HL-60 (cell line): ENCODE results near the gene ZNF57.
"Not testable (repeated sequence)": the region's sequence is repeated elsewhere in the genome, so short reads cannot be mapped to it uniquely, and the experiment has no call there.

Experiments used
- DNase-seq, 2 experiments: peaks; one replicate each; pipeline ENCODE4 v3.0.0-alpha.2; 2010 to 2020; ENCODE audit warnings: low read depth in 1 of 2, low spot score in 1 of 2
- H3K27ac ChIP-seq: fragments of 250-450 bp; sonication (Bioruptor Pico); replicated peaks from 2 replicates; pipeline ENCODE4 v1.5.1; 2020; ENCODE audit warnings: mild to moderate bottlenecking, moderate library complexity
- H3K27me3 ChIP-seq: fragments of 250-450 bp; sonication (Bioruptor Pico); 2 replicates; pipeline ENCODE4 v1.5.1; 2021; ENCODE audit warnings: mild to moderate bottlenecking, moderate library complexity; ENCODE audit not compliant: insufficient read depth, poor library complexity, severe bottlenecking
- H3K4me3 ChIP-seq: replicated peaks from 2 replicates; pipeline ENCODE4 v1.5.1; 2011; ENCODE audit warnings: mild to moderate bottlenecking, control low read depth, low read length; ENCODE audit not compliant: insufficient read depth
- GABPA ChIP-seq: IDR thresholded peaks from 2 replicates; pipeline ENCODE4 v1.6.1; 2012; ENCODE audit warnings: low read depth
- POLR2AphosphoS5 ChIP-seq: IDR thresholded peaks from 2 replicates; pipeline ENCODE4 v1.6.1; 2012; ENCODE audit warnings: low read depth
- SPI1 ChIP-seq: IDR thresholded peaks from 2 replicates; pipeline ENCODE4 v1.6.1; 2012; ENCODE audit warnings: low read depth, mild to moderate bottlenecking, borderline replicate concordance
- TF ChIP-seq, protein P1 (sequence below): IDR thresholded peaks from 2 replicates; pipeline ENCODE4 v1.6.1; 2012; ENCODE audit warnings: low read depth; ENCODE audit not compliant: insufficient replicate concordance
- TF ChIP-seq, protein P2 (sequence below): IDR thresholded peaks from one replicate; pipeline ENCODE4 v1.5.1; 2011; ENCODE audit warnings: low read length, control low read depth, inconsistent platforms; ENCODE audit not compliant: insufficient read depth

Gene ZNF57

DNA sequence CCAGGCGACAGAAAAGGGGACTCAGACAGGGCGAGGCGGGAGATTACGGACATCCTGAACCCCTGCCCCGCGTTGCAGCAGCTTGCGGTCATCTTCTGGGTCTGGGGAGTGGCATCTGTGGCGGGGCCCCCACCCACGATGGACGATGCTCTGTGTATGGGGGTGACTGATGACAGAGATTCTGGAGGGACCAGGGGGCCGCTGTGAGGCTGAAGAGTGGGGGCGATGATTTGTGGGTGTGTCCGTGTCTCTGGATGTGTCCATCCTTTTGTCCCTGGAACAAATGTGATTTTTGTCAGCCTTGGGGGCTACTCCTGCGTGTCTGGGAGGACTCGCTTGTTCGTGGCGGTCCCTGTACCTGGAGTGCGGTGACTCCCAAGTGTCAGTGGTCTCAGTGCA lies 26.3 kb downstream of the ZNF57 start:
- TF ChIP-seq, protein P1, sequence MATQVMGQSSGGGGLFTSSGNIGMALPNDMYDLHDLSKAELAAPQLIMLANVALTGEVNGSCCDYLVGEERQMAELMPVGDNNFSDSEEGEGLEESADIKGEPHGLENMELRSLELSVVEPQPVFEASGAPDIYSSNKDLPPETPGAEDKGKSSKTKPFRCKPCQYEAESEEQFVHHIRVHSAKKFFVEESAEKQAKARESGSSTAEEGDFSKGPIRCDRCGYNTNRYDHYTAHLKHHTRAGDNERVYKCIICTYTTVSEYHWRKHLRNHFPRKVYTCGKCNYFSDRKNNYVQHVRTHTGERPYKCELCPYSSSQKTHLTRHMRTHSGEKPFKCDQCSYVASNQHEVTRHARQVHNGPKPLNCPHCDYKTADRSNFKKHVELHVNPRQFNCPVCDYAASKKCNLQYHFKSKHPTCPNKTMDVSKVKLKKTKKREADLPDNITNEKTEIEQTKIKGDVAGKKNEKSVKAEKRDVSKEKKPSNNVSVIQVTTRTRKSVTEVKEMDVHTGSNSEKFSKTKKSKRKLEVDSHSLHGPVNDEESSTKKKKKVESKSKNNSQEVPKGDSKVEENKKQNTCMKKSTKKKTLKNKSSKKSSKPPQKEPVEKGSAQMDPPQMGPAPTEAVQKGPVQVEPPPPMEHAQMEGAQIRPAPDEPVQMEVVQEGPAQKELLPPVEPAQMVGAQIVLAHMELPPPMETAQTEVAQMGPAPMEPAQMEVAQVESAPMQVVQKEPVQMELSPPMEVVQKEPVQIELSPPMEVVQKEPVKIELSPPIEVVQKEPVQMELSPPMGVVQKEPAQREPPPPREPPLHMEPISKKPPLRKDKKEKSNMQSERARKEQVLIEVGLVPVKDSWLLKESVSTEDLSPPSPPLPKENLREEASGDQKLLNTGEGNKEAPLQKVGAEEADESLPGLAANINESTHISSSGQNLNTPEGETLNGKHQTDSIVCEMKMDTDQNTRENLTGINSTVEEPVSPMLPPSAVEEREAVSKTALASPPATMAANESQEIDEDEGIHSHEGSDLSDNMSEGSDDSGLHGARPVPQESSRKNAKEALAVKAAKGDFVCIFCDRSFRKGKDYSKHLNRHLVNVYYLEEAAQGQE: no peak
- TF ChIP-seq POLR2AphosphoS5 (no peak), SPI1 (no peak)
- H3K4me3 ChIP-seq: no peak overlapping the region
- H3K27ac ChIP-seq: no peak overlapping the region
- no peak for DNase-seq
- no peaks in the 10 kb centered on the region for H3K27me3 ChIP-seq

DNA sequence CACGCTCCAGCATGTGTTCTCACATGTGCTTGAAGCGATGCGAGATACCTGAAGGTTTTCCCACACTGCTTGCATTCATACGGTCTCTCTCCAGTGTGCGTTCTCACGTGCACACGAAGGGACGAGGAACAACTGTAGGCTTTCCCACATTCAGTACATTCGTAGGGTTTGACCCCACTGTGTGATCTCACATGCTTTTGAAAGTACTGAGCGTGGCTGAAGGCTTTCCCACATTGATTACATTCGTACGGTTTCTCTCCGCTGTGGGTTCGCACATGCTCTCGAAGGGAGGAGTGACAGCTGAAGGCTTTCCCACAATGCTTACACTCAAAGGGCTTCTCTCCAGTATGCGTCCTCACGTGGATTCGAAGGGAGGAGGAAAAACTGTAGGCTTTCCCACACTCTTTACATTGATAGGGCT lies 32.8 kb downstream of the ZNF57 start:
- H3K27ac ChIP-seq: no peak overlapping the region
- no peak for DNase-seq
- no peaks in the 10 kb centered on the region for H3K27me3 ChIP-seq
- TF ChIP-seq, protein P2, sequence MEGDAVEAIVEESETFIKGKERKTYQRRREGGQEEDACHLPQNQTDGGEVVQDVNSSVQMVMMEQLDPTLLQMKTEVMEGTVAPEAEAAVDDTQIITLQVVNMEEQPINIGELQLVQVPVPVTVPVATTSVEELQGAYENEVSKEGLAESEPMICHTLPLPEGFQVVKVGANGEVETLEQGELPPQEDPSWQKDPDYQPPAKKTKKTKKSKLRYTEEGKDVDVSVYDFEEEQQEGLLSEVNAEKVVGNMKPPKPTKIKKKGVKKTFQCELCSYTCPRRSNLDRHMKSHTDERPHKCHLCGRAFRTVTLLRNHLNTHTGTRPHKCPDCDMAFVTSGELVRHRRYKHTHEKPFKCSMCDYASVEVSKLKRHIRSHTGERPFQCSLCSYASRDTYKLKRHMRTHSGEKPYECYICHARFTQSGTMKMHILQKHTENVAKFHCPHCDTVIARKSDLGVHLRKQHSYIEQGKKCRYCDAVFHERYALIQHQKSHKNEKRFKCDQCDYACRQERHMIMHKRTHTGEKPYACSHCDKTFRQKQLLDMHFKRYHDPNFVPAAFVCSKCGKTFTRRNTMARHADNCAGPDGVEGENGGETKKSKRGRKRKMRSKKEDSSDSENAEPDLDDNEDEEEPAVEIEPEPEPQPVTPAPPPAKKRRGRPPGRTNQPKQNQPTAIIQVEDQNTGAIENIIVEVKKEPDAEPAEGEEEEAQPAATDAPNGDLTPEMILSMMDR: no peak
- TF ChIP-seq POLR2AphosphoS5: 0 out of 2 replicates have a peak, but pooled peaks have one; percentile 28
- H3K4me3 ChIP-seq: no peak overlapping the region

DNA sequence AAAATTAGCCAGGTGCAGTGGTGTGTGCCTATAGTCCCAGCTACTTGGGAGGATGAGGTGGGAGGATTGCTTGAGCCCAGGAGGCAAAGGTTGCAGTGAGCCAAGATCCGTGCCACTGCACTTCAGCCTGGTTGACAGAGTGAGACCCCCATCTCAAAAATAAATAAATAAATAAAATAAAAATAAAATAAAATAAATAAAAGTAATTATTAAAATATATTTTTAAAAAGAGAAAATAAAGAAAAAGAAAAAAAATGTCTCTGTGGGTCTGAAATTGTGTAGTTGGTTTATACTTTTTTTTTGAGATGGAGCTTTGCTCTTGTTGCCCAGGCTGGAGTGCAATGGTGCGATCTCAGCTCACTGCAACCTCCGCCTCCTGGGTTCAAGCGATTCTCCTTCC lies 35.1 kb downstream of the ZNF57 start:
- not testable (repeated sequence) for H3K27me3 ChIP-seq

DNA sequence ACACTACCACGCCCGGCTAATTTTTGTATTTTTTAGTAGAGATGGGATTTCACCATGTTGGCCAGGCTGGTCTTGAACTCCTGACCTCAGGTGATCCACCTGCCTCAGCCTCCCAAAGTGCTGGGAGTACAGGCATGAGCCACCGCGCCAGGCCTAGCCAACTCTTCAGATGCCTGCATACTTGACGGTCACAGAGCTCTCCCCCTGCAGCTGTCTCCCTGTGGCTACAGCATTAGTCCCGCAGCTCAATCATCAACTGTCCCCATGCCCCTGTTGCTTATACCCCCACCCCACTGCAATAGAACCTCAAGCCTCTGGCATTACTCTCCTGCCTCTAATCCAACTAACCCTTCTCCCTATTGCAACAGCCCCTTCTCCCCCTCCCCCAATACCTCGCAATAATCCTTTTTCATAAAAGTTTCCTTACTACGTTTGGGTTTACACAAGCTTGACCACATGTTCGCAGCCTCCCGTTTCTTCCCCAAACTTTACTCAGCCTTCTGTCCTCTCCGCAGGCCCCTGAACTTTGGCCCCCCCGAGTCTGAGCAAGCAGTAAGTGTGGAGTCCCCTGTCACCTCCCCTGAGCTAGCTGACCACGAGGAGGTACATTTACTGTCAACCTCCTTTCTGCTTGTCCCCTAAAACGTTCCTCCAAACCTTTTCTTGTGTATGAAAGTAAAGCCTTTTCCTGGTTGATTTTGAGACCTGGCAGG lies 42.4 kb downstream of the ZNF57 start:
- Histone ChIP-seq H3K27me3 (no peaks in the 10 kb centered on the region), H3K4me3 (no peak overlapping the region), H3K27ac (peak overlapping the region; percentile 37)
- TF ChIP-seq, protein P1: no peak
- TF ChIP-seq POLR2AphosphoS5: no peak
- TF ChIP-seq, protein P2: no peak
- DNase-seq: peak in 1 of 2 experiments; percentile 54

More for the DNA sequence above, 35.1 kb downstream of the ZNF57 start:
- not testable (repeated sequence) for DNase-seq, H3K4me3 ChIP-seq, H3K27ac ChIP-seq

DNA sequence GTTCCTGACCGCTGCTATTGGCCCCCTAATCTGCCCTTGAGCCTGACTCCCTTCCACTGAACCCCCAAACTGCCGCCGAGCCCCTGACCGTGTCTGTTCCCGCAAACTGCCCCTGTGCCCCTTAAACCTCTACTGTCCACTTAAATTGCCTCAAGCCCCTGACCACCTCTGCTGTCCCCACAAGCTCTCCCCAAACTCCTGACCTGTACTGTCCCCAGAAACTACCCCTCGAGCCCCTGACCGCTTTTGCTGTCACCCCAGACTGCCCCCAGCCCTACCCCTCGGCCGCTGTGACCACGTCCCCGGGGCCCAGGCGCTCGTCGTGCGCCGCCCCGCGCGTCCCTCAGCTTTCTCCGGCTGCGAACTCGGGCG lies 43.7 kb downstream of the ZNF57 start:
- Histone ChIP-seq H3K4me3 (peak overlapping the region; percentile 66), H3K27me3 (no peaks in the 10 kb centered on the region), H3K27ac (peak overlapping the region; percentile 78)
- no peak for DNase-seq
- TF ChIP-seq GABPA (no peak), POLR2AphosphoS5 (no peak), SPI1 (no peak)
- TF ChIP-seq, protein P1: no peak
- TF ChIP-seq, protein P2: no peak
